ENCODE results near the gene MUC5AC.
A peak's percentile ranks its signal among the peaks of the same experiment; 100 is the strongest.

MUC5AC gene

DNA sequence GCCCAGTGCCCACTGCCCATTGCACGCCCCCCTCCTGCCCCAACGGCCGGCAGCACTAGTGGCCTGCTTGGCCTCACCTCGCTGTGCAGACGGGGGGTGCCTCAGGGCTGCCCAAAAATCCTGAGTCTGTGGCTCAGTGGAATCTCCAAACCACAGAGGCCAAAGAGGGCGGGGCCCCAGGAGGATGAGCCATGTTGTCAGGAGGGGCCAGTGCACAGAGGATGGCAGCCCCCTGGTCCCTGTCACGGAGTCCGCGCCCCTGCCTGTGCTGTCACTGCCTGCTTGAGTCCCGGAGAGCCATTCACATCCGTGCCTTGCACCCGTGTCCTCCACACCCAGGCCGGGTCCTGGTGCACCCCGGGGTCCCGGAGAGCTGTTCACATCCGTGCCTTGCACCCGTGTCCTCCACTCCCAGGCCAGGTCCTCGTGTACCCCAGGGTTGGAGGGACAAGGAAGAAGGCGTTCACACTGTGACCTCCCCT is 36.4 kb upstream of the MUC5AC start:
- DNase-seq (ENCODE audit: low spot score): no peak

DNA sequence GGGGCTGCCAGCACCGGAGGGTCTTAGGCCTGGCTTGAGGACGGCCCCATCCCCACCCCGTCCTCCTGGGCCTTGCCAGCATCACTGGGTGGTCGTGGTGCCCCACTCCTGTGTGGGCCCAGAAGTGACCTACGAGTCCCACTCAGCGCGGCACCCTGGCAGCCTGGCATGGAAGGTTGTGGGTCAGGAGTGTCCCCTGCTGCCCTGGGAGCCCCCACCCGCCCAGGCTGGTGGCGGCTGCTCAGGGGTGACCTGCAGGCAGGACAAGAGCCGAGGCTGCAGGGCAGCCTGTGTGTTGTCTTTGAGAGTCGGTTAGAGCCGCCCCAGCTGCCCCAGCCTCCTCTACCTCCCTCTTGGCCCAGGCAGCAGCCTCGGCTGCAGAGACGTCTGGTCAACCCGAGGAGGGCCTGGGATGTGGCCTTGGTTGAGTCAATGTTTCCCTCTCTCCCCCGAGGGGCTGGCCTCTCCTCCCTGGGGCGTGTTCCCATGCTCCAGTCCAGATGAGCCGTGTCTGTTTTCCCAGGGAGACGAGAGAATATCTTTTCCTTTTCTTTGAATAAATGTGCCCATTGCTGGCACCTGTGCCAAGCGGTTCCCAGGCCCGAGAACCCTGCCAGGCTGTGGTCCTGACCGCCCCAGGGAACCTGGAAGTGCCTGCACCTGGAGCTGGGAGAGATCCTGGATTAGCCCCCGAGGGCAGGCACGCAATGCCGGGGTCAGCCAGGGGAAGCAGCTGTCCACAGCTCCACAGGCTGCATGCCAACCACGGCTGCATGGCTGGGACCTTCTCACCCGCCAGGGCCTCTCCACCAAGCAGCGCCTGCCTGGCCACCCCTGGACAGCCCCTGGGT is 35.7 kb upstream of the MUC5AC start:
- peak; percentile 41 for DNase-seq (ENCODE audit: low spot score)

DNA sequence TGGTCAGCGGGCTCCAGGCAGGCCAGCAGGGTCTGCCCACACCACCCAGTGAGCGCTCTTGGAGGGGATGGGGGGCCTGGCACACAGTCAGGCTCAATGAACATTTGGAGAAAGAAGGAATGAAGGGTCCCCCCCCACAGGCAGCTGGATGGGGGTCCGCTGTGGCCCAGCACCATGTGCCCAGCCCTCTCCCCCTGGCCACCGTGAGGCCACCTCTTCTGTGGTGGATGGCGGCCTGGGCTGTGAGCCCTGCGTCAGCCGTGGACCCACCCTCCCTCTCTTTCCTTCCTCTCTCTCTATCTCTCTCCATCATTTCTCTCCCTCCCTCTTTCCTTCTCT is 35.1 kb upstream of the MUC5AC start:
- DNase-seq (ENCODE audit: low spot score): no peak

- no peak for DNase-seq (ENCODE audit: low spot score)
Observed at GRCh38 chr11:1123970-1124369, 33.8 kb upstream of the MUC5AC start.

DNA sequence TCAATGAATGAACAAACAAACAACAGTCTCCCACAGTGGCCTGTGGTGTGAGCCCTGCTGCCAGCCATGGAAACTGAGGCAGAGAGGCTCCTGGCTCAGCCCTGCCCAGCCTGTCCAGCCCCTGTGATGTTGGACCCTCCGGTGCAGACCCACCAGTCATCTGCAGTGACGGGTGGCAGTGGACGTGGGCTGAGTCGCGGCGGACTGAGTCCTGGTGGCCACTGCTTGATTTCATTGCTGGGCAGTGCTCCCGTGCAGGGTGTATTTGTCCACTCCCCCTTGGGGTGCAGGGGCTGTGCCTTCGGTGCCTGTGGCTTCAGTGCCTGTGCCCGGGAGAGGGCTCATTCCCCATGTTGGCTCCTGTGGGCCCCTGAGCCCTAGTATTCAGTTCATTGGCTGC is 31.9 kb upstream of the MUC5AC start:
- no peak for DNase-seq (ENCODE audit: low spot score)

GRCh38 chr11:1126491-1126926 is 31.2 kb upstream of the MUC5AC start:
- DNase-seq (ENCODE audit: low spot score): peak; percentile 4

DNA sequence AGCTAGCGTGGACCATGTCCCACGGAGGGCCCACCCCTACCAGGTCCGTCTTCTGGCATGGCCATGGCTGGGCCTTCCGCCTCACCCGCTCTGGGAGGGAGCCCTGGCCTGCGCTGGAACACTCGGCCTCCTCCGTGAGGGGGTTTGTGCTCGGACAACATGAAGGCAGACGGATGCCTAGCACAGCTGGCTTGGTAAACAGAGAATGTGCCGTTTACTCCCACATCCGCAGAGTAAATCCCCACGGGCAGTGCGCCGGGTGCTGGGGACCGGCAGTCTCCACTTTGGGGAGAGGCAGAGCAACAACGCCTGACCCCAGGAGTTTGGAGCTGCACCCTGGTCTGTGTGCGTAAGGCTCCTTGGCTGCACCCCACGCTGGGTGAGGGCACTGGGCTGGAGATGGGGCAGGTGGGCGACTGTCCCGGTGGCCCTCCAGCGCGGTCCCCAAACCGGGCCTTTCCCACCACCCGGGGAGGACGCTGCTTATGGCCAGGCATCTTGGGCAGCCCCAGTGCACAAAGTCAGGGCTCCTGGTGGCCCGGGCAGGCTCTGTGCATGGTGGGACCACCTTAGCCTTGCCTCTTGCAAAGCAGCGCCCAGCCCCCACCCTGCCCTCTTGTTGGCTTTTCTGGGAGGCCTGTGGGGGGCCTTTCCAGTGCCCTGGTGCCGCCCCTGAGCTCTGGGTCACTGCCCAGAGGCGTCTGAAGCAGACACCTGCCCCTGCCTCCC is 30.7 kb upstream of the MUC5AC start:
- no peak for DNase-seq (ENCODE audit: low spot score)

DNA sequence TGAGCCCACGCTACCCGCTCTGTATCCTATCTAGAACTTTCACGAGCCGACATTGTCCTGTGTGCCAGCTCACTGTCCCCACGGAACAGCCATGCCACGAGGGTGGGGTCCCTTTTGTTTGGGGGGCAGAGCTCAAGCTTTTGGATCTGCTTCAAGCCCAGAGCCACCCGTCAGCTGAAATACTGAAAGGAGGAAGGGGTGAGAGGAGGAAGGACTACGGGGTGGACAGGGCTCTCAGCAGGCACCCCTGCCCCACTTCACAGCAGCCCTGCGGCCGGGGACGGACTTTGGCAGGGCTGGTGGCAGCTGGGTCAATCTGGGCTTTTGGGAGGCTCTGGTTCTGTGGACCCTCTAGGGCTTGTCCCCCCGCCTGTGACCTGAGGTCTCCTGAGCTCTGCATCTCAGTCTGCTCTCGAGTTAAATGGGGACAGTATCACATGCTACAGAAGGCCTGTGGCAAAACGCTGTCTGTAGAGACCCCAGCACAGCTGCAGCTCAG is 30.0 kb upstream of the MUC5AC start:
- peak; percentile 6 for DNase-seq (ENCODE audit: low spot score)

DNA sequence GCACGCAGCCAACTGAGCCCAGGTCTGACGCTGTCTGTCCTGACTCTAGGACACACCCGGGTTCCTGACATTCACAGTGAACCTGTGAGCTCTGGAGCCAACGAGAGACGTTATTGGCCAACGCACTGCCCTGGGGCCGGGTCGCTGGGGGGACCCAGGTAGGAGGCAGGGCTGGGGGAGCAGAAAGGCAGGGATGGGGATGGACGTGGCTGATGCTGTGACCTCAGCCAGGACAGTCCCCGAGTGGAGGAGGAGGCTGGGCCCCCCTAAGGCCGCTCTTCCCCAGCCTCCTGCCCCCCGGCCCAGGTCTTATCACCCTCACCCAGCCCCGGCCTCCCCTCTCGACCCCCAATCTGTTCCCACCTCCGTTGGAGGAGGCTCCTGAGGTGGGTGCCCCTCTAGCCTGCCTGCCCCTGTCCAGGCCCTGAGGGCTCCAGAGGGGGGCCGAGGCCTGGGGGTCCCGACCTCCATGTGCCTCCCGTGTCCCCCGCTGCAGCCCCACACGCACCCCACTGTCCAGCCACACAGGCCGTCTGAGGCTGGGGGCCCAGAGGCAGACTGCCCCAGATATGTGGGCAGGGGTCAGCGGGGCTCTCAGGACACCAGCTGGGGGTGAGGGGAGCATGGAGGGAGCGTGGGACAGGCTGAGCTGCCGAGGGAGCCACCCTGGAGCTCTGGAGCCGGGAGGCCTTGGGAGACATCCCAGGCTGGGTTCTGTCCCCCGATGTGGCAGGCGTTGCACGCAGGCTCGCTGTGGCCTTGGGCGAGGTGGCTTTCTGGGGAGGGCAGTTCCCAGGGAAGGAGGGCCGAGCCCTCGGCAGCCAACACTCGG is 29.2 kb upstream of the MUC5AC start:
- DNase-seq (ENCODE audit: low spot score): no peak

DNA sequence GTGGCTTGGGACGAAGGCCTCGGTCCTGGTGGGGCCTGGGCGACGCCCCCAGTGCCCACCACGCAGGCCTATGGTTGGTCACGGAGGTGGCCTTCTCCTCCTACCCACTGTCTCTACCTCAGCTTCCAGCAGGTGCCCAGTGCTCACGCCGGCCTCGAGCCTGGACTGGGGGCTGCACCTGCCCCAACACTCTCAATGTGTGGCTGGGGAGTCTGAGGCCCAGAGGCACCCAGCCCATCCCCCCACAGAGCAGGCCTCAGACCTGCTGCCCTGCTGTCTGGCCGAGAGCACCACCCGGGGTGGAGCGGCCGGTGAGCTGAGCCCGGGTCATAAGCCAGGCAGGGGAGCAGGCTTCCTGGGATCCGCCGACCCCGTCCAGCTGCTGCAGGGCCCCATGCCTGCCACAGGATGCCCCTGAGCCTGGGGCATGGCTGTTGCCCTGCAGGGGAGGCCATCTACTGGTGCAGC is 28.6 kb upstream of the MUC5AC start:
- no peak for DNase-seq (ENCODE audit: low spot score)

DNA sequence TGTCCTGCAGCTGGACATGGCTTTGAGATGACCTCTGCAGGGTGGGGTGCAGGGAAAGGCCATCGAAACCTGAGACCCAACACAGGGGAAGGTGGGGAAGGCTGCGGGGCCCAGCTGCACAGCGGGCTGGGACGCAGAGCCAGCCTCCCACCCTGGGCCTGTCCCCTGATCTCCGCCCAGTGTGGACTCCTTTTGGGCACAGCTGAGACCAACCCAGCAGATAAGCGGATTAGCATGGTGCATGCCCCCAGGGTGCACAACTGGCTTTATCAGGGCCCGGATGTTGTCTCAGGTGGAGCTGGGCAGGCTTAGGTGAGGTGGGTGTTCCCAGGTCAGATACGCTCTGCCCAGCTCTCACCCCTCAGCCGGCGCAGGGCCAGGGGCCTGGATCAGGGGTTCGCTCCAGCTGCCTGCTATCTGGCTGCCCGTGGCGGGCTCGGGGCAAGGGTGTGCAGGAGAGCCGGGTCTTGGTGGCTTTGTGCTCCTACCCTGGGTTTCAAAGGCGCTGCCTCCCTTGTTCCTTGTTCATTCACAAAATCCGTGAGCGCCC is 28.1 kb upstream of the MUC5AC start:
- no peak for DNase-seq (ENCODE audit: low spot score)

GRCh38 chr11:1130276-1131032 is 27.3 kb upstream of the MUC5AC start:
- DNase-seq (ENCODE audit: low spot score): no peak

GRCh38 chr11:1131033-1131911 is 26.5 kb upstream of the MUC5AC start:
- no peak for DNase-seq (ENCODE audit: low spot score)

DNA sequence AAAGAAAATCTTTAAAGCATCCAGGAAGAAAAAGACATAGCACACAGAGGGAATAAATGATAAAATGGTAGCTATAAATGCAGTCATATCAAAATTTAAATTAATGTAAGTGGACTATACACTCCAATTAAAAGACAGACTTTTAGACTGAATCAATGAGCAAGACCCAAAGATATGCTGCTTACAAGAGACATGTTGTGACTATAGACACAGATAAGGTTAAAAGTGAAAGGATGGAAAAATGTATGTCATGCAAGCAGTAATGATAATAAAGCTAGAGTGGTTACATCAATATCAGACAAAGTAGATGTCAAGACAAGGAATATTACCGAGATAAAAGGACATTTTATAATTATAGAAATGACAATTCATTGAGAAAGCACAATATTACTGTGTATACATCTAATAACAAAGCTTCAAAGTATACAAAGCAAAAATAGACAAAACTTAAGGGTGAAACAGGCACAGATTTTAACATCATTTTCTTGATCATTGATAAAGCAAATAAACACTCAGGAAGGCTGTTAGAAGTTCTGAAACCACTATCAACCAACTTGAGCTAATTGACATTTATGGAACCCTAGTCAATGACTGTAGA is 22.8 kb upstream of the MUC5AC start:
- DNase-seq (ENCODE audit: low spot score): no peak

- peak; percentile 72 for DNase-seq (ENCODE audit: low spot score)
Observed at GRCh38 chr11:1138097-1138496, 19.7 kb upstream of the MUC5AC start.

DNA sequence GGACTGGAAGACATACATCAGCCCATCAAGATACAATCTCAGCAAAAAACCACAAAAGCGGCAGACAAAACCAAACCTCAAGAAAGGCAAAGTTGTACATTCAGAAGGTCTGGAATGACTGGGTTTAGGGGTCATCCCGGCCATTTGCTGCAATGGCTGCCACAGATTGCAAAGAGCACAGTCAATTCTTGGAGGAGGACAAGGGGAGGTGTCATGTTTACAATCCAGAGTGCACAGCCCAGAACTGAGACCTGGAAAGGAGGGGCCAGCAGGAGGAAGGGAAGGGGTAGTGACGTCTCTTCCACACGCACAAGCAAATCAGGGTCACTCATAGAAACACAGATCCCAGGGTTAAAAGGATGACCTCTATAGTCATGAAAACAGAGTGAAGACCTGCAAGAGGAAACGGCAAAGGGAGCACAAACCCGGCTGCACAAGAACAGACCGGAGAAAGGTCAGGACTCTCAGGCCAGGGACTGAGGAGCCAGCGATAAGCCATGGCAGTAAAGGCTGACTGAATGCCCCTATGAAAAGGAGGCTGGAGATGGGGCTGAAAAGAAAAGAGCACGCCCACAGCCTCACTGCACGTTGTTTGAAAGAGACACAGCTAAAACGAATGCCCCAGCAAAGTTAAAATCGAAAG is 18.2 kb upstream of the MUC5AC start:
- peak; percentile 60 for DNase-seq (ENCODE audit: low spot score)

GRCh38 chr11:1140642-1141490 is 16.9 kb upstream of the MUC5AC start:
- DNase-seq (ENCODE audit: low spot score): no peak

DNA sequence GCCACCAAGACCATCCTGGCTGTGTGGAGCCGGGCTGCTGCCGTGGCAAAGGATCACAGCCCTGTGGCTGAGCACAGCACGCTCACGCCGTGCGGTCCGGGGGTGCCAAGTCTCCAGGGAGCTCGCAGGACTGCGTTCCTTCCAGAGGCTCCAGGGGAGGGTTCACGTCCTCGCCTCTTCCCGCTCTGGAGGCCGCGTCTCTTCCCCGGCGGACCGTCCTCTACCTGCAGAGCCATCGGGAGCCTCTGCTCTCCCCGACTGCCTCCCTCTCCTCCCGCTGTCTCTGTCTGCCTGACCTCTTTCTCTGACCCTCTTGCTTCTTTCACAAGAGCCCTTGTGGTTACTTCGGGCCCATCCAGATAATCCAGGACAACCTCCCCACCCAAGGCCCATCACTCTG is 11.4 kb upstream of the MUC5AC start:
- DNase-seq (ENCODE audit: low spot score): no peak

All from hepatic stellate cell (primary cell).